Measurements from ENCODE around the gene FRMD4B.

- TF ChIP-seq GATA2 (IDR thresholded peaks at IDR 0.05; ENCODE audit: low read depth, low read length) (no peak), GATA3 (IDR thresholded peaks at IDR 0.05; ENCODE audit: low read depth, low read length) (no peak)
These were observed 263.5 kb downstream of the FRMD4B start, which contains the start of gene LMOD3 for GRCh38 chr3:69122403-69122802.
